GM21528 (cell line): ENCODE data around the gene ANAPC15.
"Not testable (repeated sequence)": the region's sequence is repeated elsewhere in the genome, so short reads cannot be mapped to it uniquely, and the experiment has no call there.

ENCODE experiments used
- ATAC-seq: cut with Tn5 transposase; IDR thresholded peaks from one replicate; pipeline ENCODE4 v1.9.1; 2021; ENCODE audit warnings: mild to moderate bottlenecking, moderate library complexity; ENCODE audit not compliant: unreplicated experiment, low FRiP score

Gene ANAPC15

GRCh38 chr11:72112143-72112977 lies at the start of gene ANAPC15:
Gene ANAPC15, minus strand, starts transcription at chr11:72112695. Its CDS starts 1,419 bp downstream, at chr11:72111276.
- peak; percentile 85 for ATAC-seq

DNA sequence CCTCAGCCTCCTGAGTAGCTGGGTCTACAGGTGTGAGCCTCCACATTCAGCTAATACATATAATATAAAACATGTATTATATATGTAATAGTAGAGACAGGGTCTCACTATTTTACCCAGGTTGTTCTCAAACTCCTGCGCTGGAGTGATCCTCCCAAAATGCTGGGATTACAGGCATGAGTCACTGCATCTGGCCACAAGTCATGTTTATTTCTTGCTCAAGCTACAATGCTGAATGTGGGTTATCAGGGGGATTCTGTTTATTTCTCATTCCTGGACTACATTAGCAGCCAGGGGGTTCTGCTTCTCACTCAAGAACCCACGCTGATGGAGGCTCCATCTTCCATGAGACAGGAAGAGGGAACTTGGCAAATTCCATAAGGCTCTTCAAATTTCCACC lies 47.8 kb upstream of the ANAPC15 start:
- no peak for ATAC-seq

DNA sequence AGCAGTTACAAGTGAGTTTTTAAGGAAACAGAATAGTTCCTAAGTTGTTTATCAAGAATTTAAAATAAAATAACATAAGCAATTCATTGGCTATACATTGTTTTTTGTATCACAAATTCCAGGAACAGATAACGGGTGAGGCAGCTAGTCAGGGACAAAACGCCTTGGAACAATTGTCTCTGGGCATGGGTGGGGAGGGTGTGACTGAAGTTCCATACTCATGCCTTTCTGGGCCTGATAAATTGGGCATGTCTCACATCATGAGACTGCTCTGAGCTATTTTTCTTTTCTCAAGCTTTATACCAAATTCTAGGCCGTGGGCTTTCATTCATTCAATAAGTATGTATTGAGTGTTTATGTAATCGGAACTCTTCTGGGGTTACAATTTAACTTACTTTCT lies 44.6 kb upstream of the ANAPC15 start:
- ATAC-seq = no peak

GRCh38 chr11:72155751-72156150 lies 43.3 kb upstream of the ANAPC15 start:
- ATAC-seq = no peak

GRCh38 chr11:72154816-72155215 lies 42.3 kb upstream of the ANAPC15 start:
- no peak for ATAC-seq

GRCh38 chr11:72153874-72154273 lies 41.4 kb upstream of the ANAPC15 start:
- ATAC-seq = not testable (repeated sequence)

DNA sequence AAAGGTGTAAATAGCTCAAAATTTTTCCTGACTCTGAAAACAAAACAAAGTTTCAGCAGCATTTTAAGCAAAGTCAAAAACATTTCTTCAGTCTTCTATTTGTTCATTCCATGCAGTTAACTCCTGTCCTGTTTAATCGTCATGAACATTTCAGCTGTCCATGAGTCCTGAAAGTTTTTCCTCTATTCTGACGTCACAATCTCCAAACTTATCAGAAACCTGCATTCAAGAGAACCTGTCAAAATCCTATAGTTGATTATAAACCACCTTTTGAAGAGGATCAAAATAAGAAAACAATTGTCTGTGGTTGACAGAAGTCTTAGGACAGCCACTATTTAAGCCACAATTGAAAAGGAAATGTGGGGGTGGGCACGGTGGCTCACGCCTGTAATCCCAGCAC lies 38.4 kb upstream of the ANAPC15 start:
- no peak for ATAC-seq

- no peak for ATAC-seq
Observed at GRCh38 chr11:72146625-72147024, 34.1 kb upstream of the ANAPC15 start.

- no peak for ATAC-seq
Observed at GRCh38 chr11:72144807-72145565, 32.5 kb upstream of the ANAPC15 start.

GRCh38 chr11:72142543-72142942 lies 30.0 kb upstream of the ANAPC15 start:
- ATAC-seq = not testable (repeated sequence)

GRCh38 chr11:72142086-72142485 lies 29.6 kb upstream of the ANAPC15 start:
- ATAC-seq = not testable (repeated sequence)

DNA sequence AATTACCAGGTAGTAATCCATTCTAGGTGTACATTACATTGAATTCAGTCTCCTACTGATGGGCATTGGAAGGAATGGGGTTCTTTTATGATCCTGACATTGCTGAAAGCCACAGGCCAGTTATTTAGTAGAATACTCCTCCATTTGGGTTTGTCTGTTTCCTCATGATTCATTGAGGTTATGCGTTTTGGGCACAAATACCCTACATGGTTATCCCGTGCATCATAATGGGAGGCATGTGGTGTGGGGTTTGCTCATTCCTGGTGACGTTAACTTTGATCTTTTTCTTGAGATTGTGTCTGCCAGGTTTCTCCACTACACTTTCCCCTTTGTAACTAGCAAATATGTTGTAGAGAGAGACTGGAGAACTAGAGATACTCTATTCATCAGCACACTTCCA lies 28.6 kb upstream of the ANAPC15 start:
- no peak for ATAC-seq

DNA sequence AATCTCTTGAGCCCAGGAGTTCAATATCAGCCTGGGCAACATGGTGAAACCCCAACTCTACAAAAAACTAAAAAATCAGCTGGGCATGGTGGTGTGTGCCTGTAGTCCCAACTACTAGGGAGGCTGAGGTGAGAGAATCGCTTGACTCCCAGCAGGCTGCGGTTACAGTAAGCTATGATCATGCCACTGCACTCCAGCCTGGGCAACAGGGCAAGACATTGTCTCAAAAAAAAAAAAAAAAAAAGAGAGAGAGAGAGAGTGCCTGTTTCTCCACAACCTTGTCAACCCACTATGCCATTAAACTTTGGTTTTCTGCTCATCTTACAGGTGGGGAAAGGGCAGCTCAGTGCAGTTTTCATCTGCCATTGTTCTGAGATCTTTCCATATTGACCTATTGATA lies 28.2 kb upstream of the ANAPC15 start:
- no peak for ATAC-seq

DNA sequence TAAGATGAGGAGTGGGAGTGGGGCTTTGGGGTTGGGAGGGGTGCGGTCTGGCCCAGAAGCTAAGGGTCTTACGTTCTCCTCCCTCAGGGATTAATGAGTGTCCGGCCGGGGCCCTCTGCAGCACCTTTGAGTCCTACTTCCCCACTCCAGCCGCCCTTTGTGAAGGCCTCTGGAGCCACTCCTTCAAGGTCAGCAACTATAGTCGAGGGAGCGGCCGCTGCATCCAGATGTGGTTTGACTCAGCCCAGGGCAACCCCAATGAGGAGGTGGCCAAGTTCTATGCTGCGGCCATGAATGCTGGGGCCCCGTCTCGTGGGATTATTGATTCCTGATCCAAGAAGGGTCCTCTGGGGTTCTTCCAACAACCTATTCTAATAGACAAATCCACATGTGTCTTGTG lies 27.0 kb upstream of the ANAPC15 start:
- ATAC-seq = no peak

DNA sequence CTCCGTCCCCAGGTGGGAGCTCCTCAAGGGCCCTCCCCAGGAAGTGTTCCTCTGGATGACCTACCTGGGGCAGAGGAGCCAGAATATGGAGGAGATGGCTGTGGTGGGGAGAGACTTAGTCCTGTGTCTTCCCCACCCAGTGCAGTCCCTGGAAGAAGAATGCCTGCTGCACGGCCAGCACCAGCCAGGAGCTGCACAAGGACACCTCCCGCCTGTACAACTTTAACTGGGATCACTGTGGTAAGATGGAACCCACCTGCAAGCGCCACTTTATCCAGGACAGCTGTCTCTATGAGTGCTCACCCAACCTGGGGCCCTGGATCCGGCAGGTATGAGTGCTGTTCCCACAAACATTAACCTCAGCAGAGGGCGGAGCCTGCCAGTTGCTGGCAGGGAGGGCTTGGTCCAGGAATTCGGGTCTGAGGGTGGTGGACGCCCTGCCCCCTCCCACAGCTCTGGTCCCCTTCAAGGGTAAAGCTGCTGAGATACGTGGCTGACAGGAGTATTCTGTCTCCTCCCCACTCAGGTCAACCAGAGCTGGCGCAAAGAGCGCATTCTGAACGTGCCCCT lies 26.4 kb upstream of the ANAPC15 start:
- no peak for ATAC-seq

DNA sequence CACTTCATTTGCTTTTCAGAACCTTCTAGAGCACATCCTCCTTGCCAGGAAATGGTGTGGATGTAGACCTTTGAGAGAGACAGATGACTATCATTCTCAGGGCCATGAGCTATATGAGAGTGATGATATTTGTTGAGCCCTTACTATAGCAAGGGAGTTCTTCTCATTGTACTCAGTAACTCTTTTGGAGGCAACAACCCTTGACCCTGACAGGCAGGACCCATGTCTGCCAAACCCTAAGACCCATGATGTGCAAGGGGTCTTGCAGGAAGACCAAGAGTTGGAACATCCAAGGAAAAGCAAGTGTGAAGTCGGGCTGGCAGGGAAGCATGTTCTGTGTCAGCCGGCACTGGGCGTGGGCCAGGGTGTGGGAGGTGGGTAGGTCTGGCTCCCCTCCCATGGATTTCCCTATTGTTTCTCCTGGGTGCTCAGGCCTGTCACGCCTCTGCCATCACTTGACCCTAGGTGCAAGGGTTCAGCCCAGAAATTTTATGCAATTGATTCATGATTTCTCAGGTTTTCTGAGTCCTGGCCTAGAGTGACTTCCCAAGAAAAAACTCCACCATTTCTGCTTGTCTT lies 24.3 kb upstream of the ANAPC15 start:
- ATAC-seq = no peak

GRCh38 chr11:72135891-72136683 lies 23.6 kb upstream of the ANAPC15 start:
- no peak for ATAC-seq

GRCh38 chr11:72135473-72135872 lies 23.0 kb upstream of the ANAPC15 start, which contains the start of gene FOLR3:
Gene FOLR3, plus strand, starts transcription at chr11:72135725. Its CDS starts 228 bp downstream, at chr11:72135953.
- ATAC-seq = not testable (repeated sequence)

GRCh38 chr11:72132646-72133045 lies 20.2 kb upstream of the ANAPC15 start:
- ATAC-seq = no peak

- ATAC-seq = no peak
Observed at GRCh38 chr11:72129381-72129780, 16.9 kb upstream of the ANAPC15 start.
